ENCODE data around the gene CTNNBL1. TPM values are rescaled to one million over a fixed set of nuclear protein-coding genes. Genes with fewer than 3 reads are reported as not detected.

CTNNBL1 gene
- total RNA-seq, 1 donor: 19.5 TPM

DNA sequence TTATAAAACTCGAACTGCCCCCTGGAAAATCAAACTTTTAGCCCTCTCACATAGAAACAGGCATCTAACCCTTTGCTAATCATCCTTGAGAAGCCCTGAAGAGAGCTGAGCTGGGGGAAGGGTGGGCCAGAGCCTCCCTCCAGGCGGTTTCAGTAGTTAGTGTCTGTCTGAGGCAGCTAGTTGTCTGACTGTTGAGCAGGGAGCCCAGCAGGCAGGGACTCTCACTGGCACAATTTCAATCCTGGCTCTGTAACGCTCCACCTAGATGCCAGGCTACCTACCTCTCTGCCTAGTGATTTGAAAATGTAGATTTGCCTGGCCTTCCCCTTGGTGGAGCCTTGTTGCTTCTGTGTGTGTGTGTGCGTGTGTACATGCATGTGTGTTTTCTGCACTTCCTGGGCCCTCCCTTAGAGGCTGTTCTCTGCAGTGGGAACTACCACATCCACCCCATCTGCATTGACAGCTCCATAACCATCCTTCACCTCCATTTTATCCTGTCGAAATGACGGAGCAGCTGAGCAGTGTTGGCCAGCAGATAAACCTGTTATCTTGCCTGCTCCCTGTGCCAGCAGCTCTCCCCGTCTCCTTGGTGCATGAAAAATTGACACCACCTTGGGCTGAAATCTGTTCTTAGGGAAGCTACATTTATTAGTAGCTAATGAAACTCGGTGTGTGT is 139.5 kb downstream of the CTNNBL1 start:
- Histone ChIP-seq H3K27me3 (ENCODE audit: insufficient read depth, low read length) (no peaks in the 10 kb centered on the region), H3K4me2 (ENCODE audit: insufficient read depth, low read length) (no peak overlapping the region), H4K20me1 (ENCODE audit: insufficient read depth, low read length) (peaks cover 17% of the 10 kb centered on the region), H3K27ac (ENCODE audit: low read depth, low read length) (no peak overlapping the region), H3K9me3 (ENCODE audit: low read depth, low read length) (no peaks in the 10 kb centered on the region), H3K4me1 (ENCODE audit: insufficient read depth, low read length) (no peaks in the 10 kb centered on the region), H3K79me2 (ENCODE audit: insufficient read depth, low read length) (no peaks in the 10 kb centered on the region), H2AFZ (ENCODE audit: low read length) (no peak overlapping the region), H3K36me3 (ENCODE audit: insufficient read depth, low read length) (no peaks in the 10 kb centered on the region), H3K4me3 (ENCODE audit: insufficient read depth, low read length) (no peak overlapping the region)
- TF ChIP-seq, protein P1, sequence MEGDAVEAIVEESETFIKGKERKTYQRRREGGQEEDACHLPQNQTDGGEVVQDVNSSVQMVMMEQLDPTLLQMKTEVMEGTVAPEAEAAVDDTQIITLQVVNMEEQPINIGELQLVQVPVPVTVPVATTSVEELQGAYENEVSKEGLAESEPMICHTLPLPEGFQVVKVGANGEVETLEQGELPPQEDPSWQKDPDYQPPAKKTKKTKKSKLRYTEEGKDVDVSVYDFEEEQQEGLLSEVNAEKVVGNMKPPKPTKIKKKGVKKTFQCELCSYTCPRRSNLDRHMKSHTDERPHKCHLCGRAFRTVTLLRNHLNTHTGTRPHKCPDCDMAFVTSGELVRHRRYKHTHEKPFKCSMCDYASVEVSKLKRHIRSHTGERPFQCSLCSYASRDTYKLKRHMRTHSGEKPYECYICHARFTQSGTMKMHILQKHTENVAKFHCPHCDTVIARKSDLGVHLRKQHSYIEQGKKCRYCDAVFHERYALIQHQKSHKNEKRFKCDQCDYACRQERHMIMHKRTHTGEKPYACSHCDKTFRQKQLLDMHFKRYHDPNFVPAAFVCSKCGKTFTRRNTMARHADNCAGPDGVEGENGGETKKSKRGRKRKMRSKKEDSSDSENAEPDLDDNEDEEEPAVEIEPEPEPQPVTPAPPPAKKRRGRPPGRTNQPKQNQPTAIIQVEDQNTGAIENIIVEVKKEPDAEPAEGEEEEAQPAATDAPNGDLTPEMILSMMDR (IDR thresholded peaks at IDR 0.05; ENCODE audit: extremely low read depth, low read depth, low read length): no peak
- DNase-seq (ENCODE audit: insufficient read length, low spot score, missing footprints): no peak

GRCh38 chr20:37836926-37837325 is 143.1 kb downstream of the CTNNBL1 start:
- Histone ChIP-seq H3K36me3 (ENCODE audit: insufficient read depth, low read length) (peaks cover 3% of the 10 kb centered on the region), H2AFZ (ENCODE audit: low read length) (no peak overlapping the region), H3K27me3 (ENCODE audit: insufficient read depth, low read length) (no peaks in the 10 kb centered on the region), H3K4me2 (ENCODE audit: insufficient read depth, low read length) (no peak overlapping the region), H3K4me1 (ENCODE audit: insufficient read depth, low read length) (no peaks in the 10 kb centered on the region), H4K20me1 (ENCODE audit: insufficient read depth, low read length) (peaks cover 9% of the 10 kb centered on the region), H3K4me3 (ENCODE audit: insufficient read depth, low read length) (no peak overlapping the region), H3K27ac (ENCODE audit: low read depth, low read length) (no peak overlapping the region), H3K79me2 (ENCODE audit: insufficient read depth, low read length) (no peaks in the 10 kb centered on the region), H3K9me3 (ENCODE audit: low read depth, low read length) (no peaks in the 10 kb centered on the region)
- DNase-seq (ENCODE audit: insufficient read length, low spot score, missing footprints): no peak
- TF ChIP-seq, protein P1 (IDR thresholded peaks at IDR 0.05; ENCODE audit: extremely low read depth, low read depth, low read length): no peak

DNA sequence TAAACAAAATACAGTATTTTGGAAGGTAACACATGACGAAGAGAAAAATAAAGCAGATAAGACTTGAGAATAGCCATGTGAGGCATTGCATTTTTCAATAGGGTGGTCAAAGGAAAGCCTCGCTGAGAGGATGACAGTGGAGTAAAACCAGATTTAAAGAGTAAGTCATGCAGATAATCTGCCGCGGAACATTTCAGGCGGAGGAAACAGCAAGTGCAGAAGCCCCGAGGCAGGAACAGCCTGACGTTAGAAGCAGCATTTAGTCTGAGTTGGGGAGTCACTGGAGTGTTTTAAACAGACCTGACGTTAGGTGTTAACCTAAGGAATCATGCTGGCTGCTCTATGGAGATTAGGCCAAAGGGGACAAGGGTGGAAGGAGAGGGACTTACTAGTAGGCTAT is 144.1 kb downstream of the CTNNBL1 start:
- TF ChIP-seq, protein P1 (IDR thresholded peaks at IDR 0.05; ENCODE audit: extremely low read depth, low read depth, low read length): no peak
- no peak overlapping the region for H3K4me3 ChIP-seq (ENCODE audit: insufficient read depth, low read length)
- no peak overlapping the region for H3K4me2 ChIP-seq (ENCODE audit: insufficient read depth, low read length)
- H3K36me3 ChIP-seq (ENCODE audit: insufficient read depth, low read length): peaks cover 3% of the 10 kb centered on the region
- H4K20me1 ChIP-seq (ENCODE audit: insufficient read depth, low read length): peaks cover 6% of the 10 kb centered on the region
- no peaks in the 10 kb centered on the region for H3K4me1 ChIP-seq (ENCODE audit: insufficient read depth, low read length)
- no peak overlapping the region for H2AFZ ChIP-seq (ENCODE audit: low read length)
- no peak overlapping the region for H3K27ac ChIP-seq (ENCODE audit: low read depth, low read length)
- H3K9me3 ChIP-seq (ENCODE audit: low read depth, low read length): no peaks in the 10 kb centered on the region
- no peaks in the 10 kb centered on the region for H3K79me2 ChIP-seq (ENCODE audit: insufficient read depth, low read length)
- H3K27me3 ChIP-seq (ENCODE audit: insufficient read depth, low read length): no peaks in the 10 kb centered on the region
- no peak for DNase-seq (ENCODE audit: insufficient read length, low spot score, missing footprints)

DNA sequence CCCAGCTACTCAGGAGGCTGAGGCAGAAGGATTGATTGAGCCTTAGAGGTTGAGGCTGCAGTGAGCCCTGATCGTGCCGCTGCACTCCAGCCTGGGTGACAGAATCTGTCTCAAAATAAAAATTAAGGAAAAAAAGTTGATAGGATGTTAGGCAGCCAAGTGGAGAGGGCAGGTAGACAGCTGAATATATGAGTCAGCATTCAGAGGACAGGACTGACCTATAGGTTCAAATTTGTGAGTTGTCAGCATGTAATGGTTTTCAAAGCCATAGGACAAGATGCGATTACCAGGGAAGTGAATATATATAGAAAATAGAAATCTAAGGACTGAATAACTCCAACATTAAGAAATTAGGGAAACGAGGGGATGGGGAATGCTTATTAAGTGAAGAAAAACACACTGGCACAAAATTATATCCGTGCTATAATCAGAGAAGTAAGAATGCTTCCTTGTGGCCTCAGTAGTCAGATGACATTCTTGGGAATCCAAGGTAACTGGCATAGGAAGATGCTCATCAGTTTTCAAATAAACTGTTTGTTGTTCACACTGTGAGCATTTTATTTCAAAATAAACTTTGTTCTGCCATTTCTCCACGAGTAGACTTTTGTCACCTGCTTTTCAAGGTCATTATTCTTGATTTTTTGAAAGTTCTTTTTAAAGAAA is 145.1 kb downstream of the CTNNBL1 start:
- peaks cover 3% of the 10 kb centered on the region for H3K36me3 ChIP-seq (ENCODE audit: insufficient read depth, low read length)
- H3K4me2 ChIP-seq (ENCODE audit: insufficient read depth, low read length): no peak overlapping the region
- H3K4me1 ChIP-seq (ENCODE audit: insufficient read depth, low read length): no peaks in the 10 kb centered on the region
- no peaks in the 10 kb centered on the region for H3K79me2 ChIP-seq (ENCODE audit: insufficient read depth, low read length)
- peaks cover 6% of the 10 kb centered on the region for H4K20me1 ChIP-seq (ENCODE audit: insufficient read depth, low read length)
- DNase-seq (ENCODE audit: insufficient read length, low spot score, missing footprints): no peak
- TF ChIP-seq, protein P1 (IDR thresholded peaks at IDR 0.05; ENCODE audit: extremely low read depth, low read depth, low read length): no peak
- H2AFZ ChIP-seq (ENCODE audit: low read length): no peak overlapping the region
- H3K27ac ChIP-seq (ENCODE audit: low read depth, low read length): no peak overlapping the region
- no peak overlapping the region for H3K4me3 ChIP-seq (ENCODE audit: insufficient read depth, low read length)
- H3K9me3 ChIP-seq (ENCODE audit: low read depth, low read length): no peaks in the 10 kb centered on the region
- H3K27me3 ChIP-seq (ENCODE audit: insufficient read depth, low read length): no peaks in the 10 kb centered on the region

Measured in osteoblast (primary cell).